ENCODE data around the gene ULK1.

GRCh38 chr12:131965073-131965472 lies 70.7 kb downstream of the ULK1 start:
- no peak for TF ChIP-seq CTCF (IDR thresholded peaks at IDR 0.05 in 8 of 11, conservative IDR thresholded peaks at IDR 0.05 in 3 of 11)
- TF ChIP-seq POLR2A (IDR thresholded peaks at IDR 0.05), result no peak
- TF ChIP-seq POLR2AphosphoS5 (IDR thresholded peaks at IDR 0.05), result no peak

Measured in spleen (tissue), 7 donors.